HG02973 (cell line): ENCODE results near the gene ATXN1.
"Not testable (repeated sequence)": the region's sequence is repeated elsewhere in the genome, so short reads cannot be mapped to it uniquely, and the experiment has no call there.

Experiments used
- ATAC-seq: cut with Tn5 transposase; IDR thresholded peaks from one replicate; pipeline ENCODE4 v1.9.1; 2021; ENCODE audit warnings: moderate library complexity; ENCODE audit not compliant: unreplicated experiment

Gene ATXN1

DNA sequence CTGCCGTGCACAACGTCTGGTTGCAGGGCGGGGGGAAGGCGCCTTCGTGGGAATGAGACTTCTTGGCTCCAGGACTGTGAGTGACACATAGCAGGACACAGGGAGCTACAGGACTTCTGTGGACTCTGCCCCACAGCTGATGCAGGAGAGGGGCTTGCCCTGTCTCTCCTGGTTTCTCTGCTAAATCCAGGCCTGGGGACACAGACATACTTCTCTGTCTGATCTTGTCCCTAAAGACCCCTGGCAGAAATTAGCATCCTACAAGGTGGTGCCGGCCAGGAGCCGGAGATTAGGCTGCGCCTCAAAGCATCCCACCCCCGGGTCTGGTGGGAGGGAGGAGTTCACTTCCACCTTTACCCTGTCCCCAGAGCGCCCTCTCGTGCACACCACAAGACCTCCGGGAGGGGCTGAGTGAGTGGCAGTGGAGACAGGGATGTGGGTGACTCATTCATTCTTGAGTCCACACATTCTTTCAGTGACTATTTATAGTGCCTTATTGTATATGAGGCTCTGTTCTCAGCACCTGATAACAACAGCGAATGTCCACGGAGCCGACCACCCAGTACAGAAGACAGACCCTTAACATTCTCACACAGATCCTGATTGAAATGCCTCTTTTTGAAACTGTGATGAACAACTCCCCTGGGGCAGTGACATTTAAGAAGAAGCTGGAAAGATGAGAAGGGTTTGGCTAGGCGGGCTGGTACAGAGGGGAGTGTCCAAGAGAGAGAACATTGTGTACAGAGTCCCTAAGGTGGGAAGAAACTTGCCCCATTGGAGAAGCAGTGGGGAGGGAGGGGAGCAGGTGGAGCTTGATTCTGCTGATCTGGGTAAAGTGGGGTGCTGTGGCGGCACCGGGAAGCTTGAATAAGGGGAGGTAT lies 483.9 kb downstream of the ATXN1 start:
- ATAC-seq: no peak

DNA sequence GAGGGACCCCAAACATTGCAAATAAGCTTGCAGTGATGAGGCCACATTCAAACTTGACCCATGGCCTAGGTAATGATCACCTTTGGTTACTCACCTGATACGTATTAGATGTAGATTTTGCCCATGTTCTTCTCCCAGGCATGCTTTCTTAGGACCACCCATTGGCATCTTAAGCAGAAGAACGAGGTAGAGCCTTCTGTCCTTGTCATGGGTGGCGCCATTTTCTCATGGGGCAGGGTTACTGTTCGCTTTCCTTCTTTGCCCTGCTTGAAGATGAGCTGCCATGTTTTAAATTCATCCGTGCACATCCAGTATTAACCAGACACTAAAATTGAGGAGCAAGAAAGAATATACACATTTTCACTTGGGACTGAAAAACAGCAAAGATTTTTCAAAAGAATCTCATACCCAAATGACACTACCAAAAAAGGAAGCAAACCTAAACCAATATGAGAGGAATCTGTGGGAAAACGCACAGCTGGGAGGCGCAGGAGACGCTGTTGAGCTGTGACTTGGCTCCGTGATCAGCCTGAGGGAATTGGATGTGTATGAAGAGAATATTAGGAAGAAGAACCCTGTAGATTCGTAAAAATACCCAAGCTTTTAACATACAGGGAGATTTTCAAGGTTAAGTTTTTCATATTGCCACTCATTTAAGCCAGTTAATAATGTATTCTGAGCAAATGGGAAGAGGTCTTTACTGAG lies 486.2 kb downstream of the ATXN1 start:
- ATAC-seq: no peak

DNA sequence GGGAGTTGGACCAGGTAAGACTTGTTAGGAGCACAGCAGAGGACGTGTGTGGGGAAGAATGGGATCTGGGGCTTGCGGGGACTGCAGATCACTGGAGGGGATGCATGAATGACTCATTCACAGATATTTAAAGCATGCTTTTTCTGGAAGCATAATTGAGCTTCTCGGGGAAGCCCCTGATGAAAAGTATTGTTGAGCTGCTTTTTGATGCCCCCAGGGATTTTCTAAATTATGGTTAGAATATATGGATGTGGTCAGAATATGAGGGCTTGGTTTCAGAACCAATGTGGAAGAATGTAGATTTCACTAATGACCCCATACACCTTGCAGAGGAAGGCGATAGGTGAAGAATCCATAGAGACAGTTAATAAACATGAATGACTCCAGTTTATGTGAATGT lies 486.8 kb downstream of the ATXN1 start:
- ATAC-seq: no peak

- ATAC-seq: no peak
Measured at GRCh38 chr6:16273256-16273655, 488.0 kb downstream of the ATXN1 start.

DNA sequence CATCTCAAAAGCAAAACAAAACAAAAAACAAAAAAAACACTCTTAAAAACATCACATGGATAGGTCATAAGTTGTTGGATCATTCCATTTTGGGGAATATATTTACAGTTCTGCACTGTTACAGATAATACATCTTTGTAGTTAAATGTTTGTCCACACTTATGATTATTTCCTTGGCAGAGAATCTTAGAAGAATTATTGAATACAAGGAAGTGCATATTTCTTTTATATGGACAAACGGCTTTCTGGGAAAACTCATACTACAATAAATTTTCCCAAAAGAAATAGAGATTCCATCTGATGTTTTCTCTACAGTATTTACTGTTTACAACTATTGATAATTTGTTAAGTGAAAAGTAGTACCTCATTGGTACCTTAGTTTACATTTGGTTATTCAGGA lies 489.1 kb downstream of the ATXN1 start:
- ATAC-seq: no peak

DNA sequence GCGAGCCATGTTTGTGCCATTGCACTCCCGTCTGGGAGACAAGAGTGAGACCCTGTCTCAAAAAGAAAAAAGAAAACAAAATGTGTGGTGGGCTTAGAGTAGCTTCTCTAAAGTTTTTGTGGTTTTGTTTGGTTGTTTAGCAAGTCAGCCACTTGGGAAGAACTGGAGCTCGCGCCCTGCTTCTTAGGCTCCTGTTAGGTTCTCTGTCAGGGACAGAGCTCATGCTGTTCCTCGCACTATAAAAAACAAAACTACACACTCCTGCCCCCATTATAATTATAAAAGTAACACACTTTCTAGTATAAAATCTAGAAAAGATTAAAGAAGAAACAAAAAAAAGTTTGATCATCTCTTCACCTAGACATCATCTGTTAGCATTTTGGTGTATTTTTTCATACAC lies 489.8 kb downstream of the ATXN1 start:
- no peak for ATAC-seq

GRCh38 chr6:16270178-16270794 lies 491.0 kb downstream of the ATXN1 start:
- no peak for ATAC-seq

DNA sequence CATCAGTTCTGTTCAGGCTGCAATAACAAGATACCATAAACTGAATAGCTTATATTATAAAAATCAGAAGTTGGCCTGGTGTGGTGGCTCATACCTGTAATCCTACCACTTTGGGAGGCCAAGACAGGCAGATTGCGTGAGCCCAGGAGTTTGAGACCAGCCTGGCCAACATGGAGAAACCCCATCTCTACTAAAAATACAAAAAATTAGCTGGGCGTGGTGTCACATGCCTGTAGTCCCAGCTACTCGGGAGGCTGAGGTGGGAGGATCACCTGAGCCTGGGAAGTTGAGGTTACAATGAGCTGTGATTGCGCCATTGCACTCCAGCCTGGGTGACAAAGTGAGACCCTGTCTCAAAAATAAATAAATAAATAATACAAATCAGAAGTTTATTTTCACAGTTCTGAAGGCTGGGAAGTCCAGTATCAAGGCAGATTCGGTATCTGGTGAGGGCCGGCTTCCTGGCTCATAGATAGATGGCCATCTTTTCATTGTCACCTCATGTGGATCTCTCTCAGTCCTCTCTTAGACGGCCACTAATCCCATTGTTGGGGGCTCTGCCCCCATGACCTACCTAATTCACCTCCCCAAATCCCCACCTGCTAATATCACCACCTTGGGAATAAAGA lies 491.7 kb downstream of the ATXN1 start:
- ATAC-seq: not testable (repeated sequence)

DNA sequence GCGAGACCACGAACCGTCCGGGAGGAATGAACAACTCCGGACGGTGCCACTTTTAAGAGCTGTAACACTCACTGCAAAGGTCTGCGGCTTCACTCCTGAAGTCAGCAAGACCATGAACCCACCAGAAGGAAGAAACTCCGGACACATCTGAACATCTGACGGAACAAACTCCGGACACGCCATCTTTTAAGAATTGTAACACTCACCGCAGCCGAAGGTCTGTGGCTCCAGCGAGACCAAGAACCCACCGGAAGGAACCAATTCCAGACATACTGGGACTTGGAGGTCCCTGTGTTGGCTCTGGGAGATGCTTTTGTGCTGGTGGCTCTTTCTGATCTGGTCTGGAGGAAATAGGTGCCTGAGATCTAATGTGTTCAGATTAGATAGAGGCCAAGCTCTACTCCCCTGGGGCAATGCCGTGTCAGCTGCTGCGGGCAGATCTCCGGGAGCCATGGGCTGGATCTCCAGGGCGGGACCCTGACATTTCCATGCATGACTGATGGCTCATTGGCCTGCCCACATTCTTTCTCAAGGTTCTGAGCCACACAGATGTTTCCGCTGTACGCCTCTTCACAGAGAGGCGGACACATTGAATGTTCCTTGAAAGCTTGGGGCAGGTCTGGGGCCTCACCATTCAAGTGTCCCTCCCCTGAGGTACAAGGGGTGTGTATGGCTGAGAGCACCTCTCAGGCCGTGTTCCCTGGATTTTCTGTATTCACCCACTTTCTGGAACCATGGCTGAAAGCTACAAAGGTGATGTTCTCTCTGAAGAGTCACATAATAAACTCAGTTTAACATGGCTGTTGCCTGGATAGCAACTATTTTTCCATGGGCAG lies 493.6 kb downstream of the ATXN1 start:
- ATAC-seq: no peak

- ATAC-seq: no peak
Measured at GRCh38 chr6:16265351-16266341, 495.6 kb downstream of the ATXN1 start.

DNA sequence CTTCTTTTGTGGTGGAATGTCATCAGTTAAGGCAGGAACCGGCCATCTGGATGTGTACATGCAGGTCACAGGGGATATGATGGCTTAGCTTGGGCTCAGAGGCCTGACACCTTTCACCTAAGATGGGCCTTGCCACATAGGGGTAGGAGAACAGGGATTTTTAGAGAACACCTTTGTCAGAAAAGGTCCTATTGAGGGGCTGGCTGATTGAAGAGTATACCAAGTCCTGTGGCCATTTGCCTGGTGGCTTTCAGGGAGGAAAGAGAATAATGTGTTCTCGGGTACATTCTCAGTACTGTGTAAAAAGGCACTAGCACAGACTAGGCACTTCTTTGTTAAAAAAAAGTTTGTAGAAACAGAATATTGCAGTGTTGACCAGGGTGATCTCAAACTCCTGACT lies 496.5 kb downstream of the ATXN1 start:
- no peak for ATAC-seq

- not testable (repeated sequence) for ATAC-seq
Measured at GRCh38 chr6:16263464-16264099, 497.7 kb downstream of the ATXN1 start.

DNA sequence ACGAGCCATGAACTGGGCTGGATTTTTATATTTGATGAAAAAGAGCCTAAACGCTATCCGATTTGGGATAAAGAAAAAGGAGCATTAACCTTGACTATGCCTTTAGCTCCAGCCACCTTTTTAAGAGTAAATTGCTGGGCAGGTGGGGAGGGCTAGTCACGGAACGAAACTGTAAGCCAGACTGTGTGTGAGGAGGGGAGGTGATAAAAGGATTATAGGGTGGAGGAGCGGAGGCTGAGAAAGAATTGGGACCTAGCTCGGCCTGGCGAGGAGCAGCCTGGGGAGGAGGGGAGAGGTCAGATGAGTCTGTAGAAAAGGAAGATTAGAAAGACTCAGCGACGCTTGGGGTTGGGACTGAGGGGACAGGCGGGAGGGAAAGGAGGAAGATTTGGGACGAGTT lies 498.5 kb downstream of the ATXN1 start:
- ATAC-seq: not testable (repeated sequence)

DNA sequence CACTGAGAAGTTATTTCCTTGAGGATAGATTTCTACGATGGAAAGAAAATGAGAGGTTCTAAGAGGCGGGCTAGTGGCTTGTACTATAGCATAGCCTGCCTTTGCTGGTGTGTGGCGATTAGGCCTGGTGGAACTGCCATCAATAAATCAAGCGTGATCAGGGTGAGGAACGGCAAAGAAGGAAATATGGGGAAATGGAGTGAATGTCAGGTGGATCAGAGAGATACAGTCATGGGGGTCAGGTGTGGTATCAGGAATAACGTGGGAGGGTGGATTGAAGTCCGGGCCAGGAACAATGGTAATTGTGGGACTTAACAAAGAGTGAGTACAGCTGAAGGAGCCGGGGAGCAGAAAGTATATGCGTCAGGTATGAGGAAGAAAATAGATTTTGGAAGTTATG lies 500.7 kb downstream of the ATXN1 start:
- not testable (repeated sequence) for ATAC-seq

DNA sequence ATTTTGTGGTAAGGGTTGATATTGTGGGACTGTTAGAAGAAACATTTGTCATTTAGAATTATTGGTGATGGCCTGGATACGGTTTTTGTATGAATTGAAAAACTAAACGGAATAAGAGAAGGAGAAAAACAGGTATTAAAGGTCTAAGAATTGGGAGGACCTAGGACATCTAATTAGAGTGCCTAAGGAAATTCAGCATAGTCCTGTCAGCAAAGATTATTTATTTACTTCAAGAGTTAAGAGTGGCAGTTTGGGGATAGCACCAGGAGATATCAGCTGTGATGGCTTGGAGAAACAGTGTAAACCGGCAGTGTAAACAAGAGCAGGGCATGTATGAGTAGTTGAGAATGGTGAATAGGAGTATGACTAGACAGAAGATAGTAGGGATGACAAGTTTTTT lies 501.7 kb downstream of the ATXN1 start:
- not testable (repeated sequence) for ATAC-seq

DNA sequence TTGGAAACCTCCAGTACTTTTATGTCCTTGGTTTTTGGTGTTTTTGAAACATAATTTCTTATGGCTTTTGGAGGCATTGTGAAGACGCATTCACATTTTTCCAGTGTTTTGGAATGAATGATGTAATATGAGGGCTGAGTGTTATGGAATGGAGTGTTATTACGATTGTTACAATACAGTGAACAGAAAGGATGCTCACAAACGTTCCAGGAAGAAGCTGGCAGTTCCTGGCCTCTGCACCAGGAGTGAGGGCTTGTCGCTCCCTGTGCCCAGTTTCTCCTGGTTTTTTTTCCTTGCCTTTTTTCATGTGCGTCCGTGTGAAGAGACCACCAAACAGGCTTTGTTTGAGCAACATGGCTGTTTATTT lies 502.6 kb downstream of the ATXN1 start:
- ATAC-seq: no peak

DNA sequence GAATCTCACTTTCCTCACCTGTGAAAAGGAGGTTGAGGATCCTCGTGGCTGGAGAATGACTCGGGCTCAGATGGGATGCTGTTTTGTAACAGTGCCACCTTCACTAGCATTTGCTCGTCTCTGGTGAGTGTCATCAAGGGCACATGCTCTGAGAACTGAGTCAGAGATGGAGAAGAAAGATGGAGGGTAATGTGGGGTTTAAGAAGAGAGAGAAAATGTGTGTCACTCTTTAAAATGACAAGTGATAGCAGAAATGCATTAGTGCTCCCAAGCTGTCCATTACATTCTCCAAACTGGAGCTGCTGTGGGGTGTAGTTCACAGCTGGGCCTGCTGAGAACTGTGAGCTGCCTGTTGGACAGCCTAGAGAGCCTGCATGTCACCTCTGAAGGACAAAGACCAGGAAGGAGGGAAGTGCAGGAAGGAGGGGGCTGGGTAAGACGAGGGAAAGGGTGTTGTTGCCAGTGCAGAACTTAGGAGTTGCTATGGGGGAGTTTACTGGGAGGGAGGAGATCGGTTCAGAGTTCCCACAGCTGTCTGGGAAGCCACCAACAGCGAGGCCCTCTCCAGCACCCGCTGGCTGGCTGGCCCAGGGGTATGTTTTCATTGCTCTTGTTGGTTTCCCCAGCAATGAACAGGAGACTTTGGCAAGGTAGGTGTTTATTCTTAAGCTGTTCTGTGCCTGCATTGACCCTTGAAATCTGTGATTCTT lies 503.1 kb downstream of the ATXN1 start:
- ATAC-seq: no peak

GRCh38 chr6:16256781-16257180 lies 504.5 kb downstream of the ATXN1 start:
- ATAC-seq: no peak
